SK-N-SH (cell line): ENCODE data around the gene AKR1E2. TPM values are rescaled to one million over a fixed set of nuclear protein-coding genes. Genes with fewer than 3 reads are reported as not detected.

Experiments used
- CTCF ChIA-PET: fragments of 300-600, 350-600 bp; formaldehyde crosslinking; extraction: SDS; loops from one replicate; lab custom pipeline; 2021; lab: Yijun Ruan, JAX
- POLR2A ChIA-PET: fragments of 350-600 bp; sonication (Branson Sonifier 250); formaldehyde crosslinking; extraction: SDS; loops from one replicate; lab custom pipeline; 2020; ENCODE audit warnings: antibody characterized with exemption, inconsistent platforms; lab: Yijun Ruan, JAX
- DNase-seq: peaks from one replicate; pipeline ENCODE4 v3.0.0; 2012
- H2AFZ ChIP-seq: fragments of 200-600 bp; sonication (generic); 2 replicates; pipeline ENCODE4 v1.8.1; 2016; ENCODE audit warnings: antibody characterized with exemption, mild to moderate bottlenecking, low read depth
- H3F3A ChIP-seq: fragments of 200-600 bp; sonication (generic); replicated peaks from 2 replicates; pipeline ENCODE3; 2016; ENCODE audit warnings: antibody characterized with exemption, mild to moderate bottlenecking; ENCODE audit not compliant: insufficient read depth
- H3K27ac ChIP-seq, 2 experiments: fragments of 200-500 bp in 1 of 2; fragments of 200-600 bp in 1 of 2; sonication (Bioruptor generic) in 1 of 2; sonication (generic), shearing (Covaris generic) in 1 of 2; 2 replicates each; pipeline versions ENCODE4 v1.5.1 to v1.6.1; 2014 to 2016; ENCODE audit warnings: low read depth in 2 of 2, inconsistent platforms in 1 of 2, low read length in 1 of 2, mild to moderate bottlenecking in 1 of 2, mixed read lengths in 1 of 2
- H3K27me3 ChIP-seq: fragments of 200-600 bp; sonication (generic), shearing (Covaris generic); 2 replicates; pipeline ENCODE4 v1.6.1; 2016; ENCODE audit warnings: mixed run types; ENCODE audit not compliant: insufficient read depth
- H3K36me3 ChIP-seq, 2 experiments: fragments of 200-500 bp in 1 of 2; fragments of 200-600 bp in 1 of 2; sonication (Bioruptor generic) in 1 of 2; sonication (generic) in 1 of 2; replicated peaks in 1 of 2; 2 replicates each; pipeline versions ENCODE3 to v1.5.1; 2014 to 2016; ENCODE audit warnings: low read length in 1 of 2, mild to moderate bottlenecking in 1 of 2; ENCODE audit not compliant: insufficient read depth in 2 of 2, control insufficient read depth in 1 of 2
- H3K4me1 ChIP-seq, 2 experiments: fragments of 200-500 bp in 1 of 2; fragments of 200-600 bp in 1 of 2; sonication (Bioruptor generic) in 1 of 2; sonication (generic), shearing (Covaris generic) in 1 of 2; 2 replicates each; pipeline versions ENCODE4 v1.5.1 to v1.6.1; 2014 to 2016; ENCODE audit warnings: low read depth in 1 of 2, low read length in 1 of 2, mixed run types in 1 of 2; ENCODE audit not compliant: insufficient read depth in 2 of 2, control insufficient read depth in 1 of 2
- H3K4me2 ChIP-seq: fragments of 200-600 bp; sonication (generic), shearing (Covaris generic); 2 replicates; pipeline ENCODE4 v1.6.1; 2017; ENCODE audit warnings: mixed run types
- H3K4me3 ChIP-seq, 2 experiments: fragments of 200-500 bp in 1 of 2; fragments of 200-600 bp in 1 of 2; sonication (Bioruptor generic) in 1 of 2; sonication (generic), shearing (Covaris generic) in 1 of 2; 2 replicates each; pipeline versions ENCODE4 v1.5.1 to v1.8.1; 2014 to 2016; ENCODE audit warnings: low read depth in 2 of 2, inconsistent platforms in 1 of 2, low read length in 1 of 2, mild to moderate bottlenecking in 1 of 2, mixed read lengths in 1 of 2, moderate library complexity in 1 of 2
- H3K79me2 ChIP-seq: fragments of 200-600 bp; sonication (generic); 2 replicates; pipeline ENCODE4 v1.8.1; 2017; ENCODE audit warnings: mild to moderate bottlenecking; ENCODE audit not compliant: insufficient read depth
- H3K9ac ChIP-seq: fragments of 200-600 bp; sonication (generic); 2 replicates; pipeline ENCODE4 v1.6.1; 2017; ENCODE audit warnings: mixed run types
- H3K9me2 ChIP-seq: fragments of 200-600 bp; sonication (generic); 2 replicates; pipeline ENCODE4 v1.6.1; 2017; ENCODE audit warnings: mixed run types
- H3K9me3 ChIP-seq: fragments of 200-600 bp; sonication (generic); 2 replicates; pipeline ENCODE4 v1.6.1; 2017; ENCODE audit warnings: mixed run types, mild to moderate bottlenecking, moderate library complexity
- H4K20me1 ChIP-seq: fragments of 200-600 bp; sonication (generic); 2 replicates; pipeline ENCODE4 v1.6.1; 2017; ENCODE audit warnings: mild to moderate bottlenecking, mixed run types; ENCODE audit not compliant: insufficient read depth
- ELF1 ChIP-seq: IDR thresholded peaks from 2 replicates; pipeline ENCODE4 v1.4.0; 2012
- FOSL2 ChIP-seq: IDR thresholded peaks from 2 replicates; pipeline ENCODE4 v1.4.0; 2012; ENCODE audit warnings: low read depth, mild to moderate bottlenecking, moderate library complexity, borderline replicate concordance
- FOXJ3 ChIP-seq: sonication (generic); formaldehyde crosslinking; IDR thresholded peaks from 2 replicates; pipeline ENCODE4 v1.5.1; 2020; ENCODE audit warnings: mild to moderate bottlenecking, missing genetic modification reagents
- FOXM1 ChIP-seq: IDR thresholded peaks from 2 replicates; pipeline ENCODE4 v1.4.0; 2012; ENCODE audit warnings: low read depth, mild to moderate bottlenecking
- GATA2 ChIP-seq: sonication (generic); formaldehyde crosslinking; IDR thresholded peaks from 2 replicates; pipeline ENCODE4 v1.5.0; 2020; ENCODE audit warnings: mild to moderate bottlenecking, missing genetic modification reagents
- MEF2A ChIP-seq: IDR thresholded peaks from 2 replicates; pipeline ENCODE4 v1.4.0; 2012; ENCODE audit warnings: low read depth, borderline replicate concordance
- MXI1 ChIP-seq: IDR thresholded peaks from 2 replicates; pipeline ENCODE4 v1.6.1; 2012; ENCODE audit warnings: mild to moderate bottlenecking, low read depth, low read length, improper control_type of control experiment
- NFIC ChIP-seq: IDR thresholded peaks from 2 replicates; pipeline ENCODE4 v1.4.0; 2012; ENCODE audit warnings: borderline replicate concordance
- NRF1 ChIP-seq: IDR thresholded peaks from 2 replicates; pipeline ENCODE4 v1.6.1; 2012; ENCODE audit warnings: low read depth, mild to moderate bottlenecking, low read length
- POLR2AphosphoS5 ChIP-seq: IDR thresholded peaks from 2 replicates; pipeline ENCODE4 v1.6.1; 2012; ENCODE audit warnings: low read depth, low read length
- RAD21 ChIP-seq: IDR thresholded peaks from 2 replicates; pipeline ENCODE4 v1.6.1; 2012; ENCODE audit warnings: mild to moderate bottlenecking, low read length
- RXRA ChIP-seq: IDR thresholded peaks from 2 replicates; pipeline ENCODE4 v1.4.0; 2012; ENCODE audit warnings: low read depth, mild to moderate bottlenecking, borderline replicate concordance
- SMC3 ChIP-seq: IDR thresholded peaks from 2 replicates; pipeline ENCODE4 v1.6.1; 2012; ENCODE audit warnings: low read depth, low read length, improper control_type of control experiment
- TAF1 ChIP-seq: IDR thresholded peaks from 2 replicates; pipeline ENCODE4 v1.6.1; 2012; ENCODE audit warnings: low read depth, mild to moderate bottlenecking, low read length, moderate library complexity, borderline replicate concordance
- TCF12 ChIP-seq: IDR thresholded peaks from 2 replicates; pipeline ENCODE4 v1.4.0; 2012
- TEAD4 ChIP-seq: IDR thresholded peaks from 2 replicates; pipeline ENCODE4 v1.4.0; 2012; ENCODE audit warnings: mild to moderate bottlenecking, borderline replicate concordance; ENCODE audit not compliant: insufficient read depth
- WGBS: methylation state at CpG from one replicate; pipeline ENCODE4 v1.1.6; 2017; ENCODE audit warnings: low lambda C conversion rate; 5-methylcytosine and 5-hydroxymethylcytosine counted together
- polyA plus RNA-seq, 3 experiments: library from polyadenylated mRNA; depleted of rRNA; stranded (reverse); fragments of >200 nt; gene quantifications; 2 replicates each; pipeline ENCODE4 v1.2.3, GENCODE V29; 2012
- TF ChIP-seq, protein P1 (sequence below): IDR thresholded peaks from 2 replicates; pipeline ENCODE4 v1.4.0; 2012; ENCODE audit warnings: low read depth, borderline replicate concordance
- TF ChIP-seq, protein P2 (sequence below): IDR thresholded peaks from 2 replicates; pipeline ENCODE4 v1.4.0; 2012; ENCODE audit warnings: low read depth, borderline replicate concordance
- TF ChIP-seq, protein P3 (sequence below): fragments of 150-350 bp; IDR thresholded peaks from 2 replicates; pipeline ENCODE4 v1.6.1; 2016; ENCODE audit warnings: mild to moderate bottlenecking, low read depth, low read length
- TF ChIP-seq, protein P4 (sequence below): IDR thresholded peaks from 2 replicates; pipeline ENCODE4 v1.6.1; 2012; ENCODE audit warnings: mild to moderate bottlenecking, low read depth, low read length, moderate library complexity
- TF ChIP-seq, protein P5 (sequence below): IDR thresholded peaks from 2 replicates; pipeline ENCODE4; 2012
- TF ChIP-seq, protein P6 (sequence below): IDR thresholded peaks from 2 replicates; pipeline ENCODE4 v1.4.0; 2012; ENCODE audit warnings: low read depth
- TF ChIP-seq, protein P7 (sequence below): fragments of 150-350 bp; IDR thresholded peaks from 2 replicates; pipeline ENCODE4 v1.6.1; 2017; ENCODE audit warnings: antibody characterized with exemption, low read length, low read depth, borderline replicate concordance

The AKR1E2 gene
- polyA plus RNA-seq, 1 of the 3 experiments (the other 2 are of a cell fraction) = 5.8 TPM

DNA sequence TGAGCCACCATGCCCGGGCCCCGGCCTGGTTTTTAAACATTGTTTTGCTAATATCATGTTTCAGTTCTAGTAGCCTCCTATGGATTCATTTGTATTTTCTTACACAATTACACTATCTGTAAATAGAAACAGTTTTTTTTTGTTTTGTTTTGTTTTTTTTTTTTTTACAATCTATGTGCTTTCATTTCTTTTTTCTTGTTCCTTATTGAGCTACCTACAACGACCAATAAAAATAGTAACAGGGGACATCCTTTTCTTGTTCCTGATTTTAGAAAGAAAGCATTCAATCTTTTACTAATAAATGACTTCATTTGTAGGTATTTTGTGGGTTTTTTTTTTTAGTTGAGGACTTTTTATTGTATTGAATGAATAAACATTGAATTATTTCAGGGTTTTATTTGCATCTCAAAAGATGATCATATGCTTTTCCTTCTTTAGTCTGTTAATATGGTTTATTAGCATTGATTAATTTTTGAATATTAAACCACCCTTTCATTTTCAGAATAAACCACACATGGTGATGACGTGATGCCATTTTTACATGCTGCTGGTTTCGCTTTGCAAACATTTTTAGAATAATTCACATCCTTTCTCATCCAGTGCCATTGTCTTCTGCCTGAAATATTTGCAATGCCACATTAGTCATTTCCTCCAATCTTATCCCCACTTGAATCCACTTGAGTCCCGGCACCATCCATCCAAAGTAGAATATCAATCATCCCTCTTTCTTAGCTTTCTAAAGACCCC is 18.1 kb upstream of the AKR1E2 start:
- Histone ChIP-seq H3F3A (peaks cover 50% of the 10 kb centered on the region), H3K9me3 (no peaks in the 10 kb centered on the region), H3K27ac (peak overlapping the region in 1 of 2 experiments; percentile 95; a peak in 3 of 4 replicates), H3K4me1 (peaks cover 0 to 37% of the 10 kb centered on the region in 2 experiments; a peak in 2 of 4 replicates), H2AFZ (peak overlapping the region; percentile 74; the same call in 1 of the 2 replicates), H3K4me2 (peak overlapping the region; percentile 58; the same call in 1 of the 2 replicates), H3K9ac (peak overlapping the region; percentile 67), H3K9me2 (no peaks in the 10 kb centered on the region), H3K79me2 (no peaks in the 10 kb centered on the region), H3K36me3 (no peaks in the 10 kb centered on the region), H4K20me1 (no peaks in the 10 kb centered on the region), H3K4me3 (no peak overlapping the region; a peak in 1 of 4 replicates), H3K27me3 (no peaks in the 10 kb centered on the region)
- ChIA-PET CTCF (interaction anchor here (0.9 kb wide), 1 partner anchor 41 kb away, joined by 3 read pairs; no protein-coding TSS in a partner anchor), POLR2A (no interaction called here)
- 36% methylated on average over 6 of the region's 6 CpGs for WGBS
- DNase-seq = no peak
- TF ChIP-seq, protein P1, sequence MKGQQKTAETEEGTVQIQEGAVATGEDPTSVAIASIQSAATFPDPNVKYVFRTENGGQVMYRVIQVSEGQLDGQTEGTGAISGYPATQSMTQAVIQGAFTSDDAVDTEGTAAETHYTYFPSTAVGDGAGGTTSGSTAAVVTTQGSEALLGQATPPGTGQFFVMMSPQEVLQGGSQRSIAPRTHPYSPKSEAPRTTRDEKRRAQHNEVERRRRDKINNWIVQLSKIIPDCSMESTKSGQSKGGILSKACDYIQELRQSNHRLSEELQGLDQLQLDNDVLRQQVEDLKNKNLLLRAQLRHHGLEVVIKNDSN = no peak
- no peak for TF ChIP-seq TAF1
- TF ChIP-seq NFIC = peak; percentile 75
- peak; percentile 47; the same call in 1 of the 2 replicates for TF ChIP-seq FOXM1
- TF ChIP-seq FOXJ3 (CRISPR knock-in tag) = no peak
- TF ChIP-seq, protein P2, sequence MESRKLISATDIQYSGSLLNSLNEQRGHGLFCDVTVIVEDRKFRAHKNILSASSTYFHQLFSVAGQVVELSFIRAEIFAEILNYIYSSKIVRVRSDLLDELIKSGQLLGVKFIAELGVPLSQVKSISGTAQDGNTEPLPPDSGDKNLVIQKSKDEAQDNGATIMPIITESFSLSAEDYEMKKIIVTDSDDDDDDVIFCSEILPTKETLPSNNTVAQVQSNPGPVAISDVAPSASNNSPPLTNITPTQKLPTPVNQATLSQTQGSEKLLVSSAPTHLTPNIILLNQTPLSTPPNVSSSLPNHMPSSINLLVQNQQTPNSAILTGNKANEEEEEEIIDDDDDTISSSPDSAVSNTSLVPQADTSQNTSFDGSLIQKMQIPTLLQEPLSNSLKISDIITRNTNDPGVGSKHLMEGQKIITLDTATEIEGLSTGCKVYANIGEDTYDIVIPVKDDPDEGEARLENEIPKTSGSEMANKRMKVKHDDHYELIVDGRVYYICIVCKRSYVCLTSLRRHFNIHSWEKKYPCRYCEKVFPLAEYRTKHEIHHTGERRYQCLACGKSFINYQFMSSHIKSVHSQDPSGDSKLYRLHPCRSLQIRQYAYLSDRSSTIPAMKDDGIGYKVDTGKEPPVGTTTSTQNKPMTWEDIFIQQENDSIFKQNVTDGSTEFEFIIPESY = peak; percentile 71
- peak; percentile 97 for TF ChIP-seq TEAD4
- TF ChIP-seq SMC3 = no peak
- no peak for TF ChIP-seq ELF1
- TF ChIP-seq, protein P3, sequence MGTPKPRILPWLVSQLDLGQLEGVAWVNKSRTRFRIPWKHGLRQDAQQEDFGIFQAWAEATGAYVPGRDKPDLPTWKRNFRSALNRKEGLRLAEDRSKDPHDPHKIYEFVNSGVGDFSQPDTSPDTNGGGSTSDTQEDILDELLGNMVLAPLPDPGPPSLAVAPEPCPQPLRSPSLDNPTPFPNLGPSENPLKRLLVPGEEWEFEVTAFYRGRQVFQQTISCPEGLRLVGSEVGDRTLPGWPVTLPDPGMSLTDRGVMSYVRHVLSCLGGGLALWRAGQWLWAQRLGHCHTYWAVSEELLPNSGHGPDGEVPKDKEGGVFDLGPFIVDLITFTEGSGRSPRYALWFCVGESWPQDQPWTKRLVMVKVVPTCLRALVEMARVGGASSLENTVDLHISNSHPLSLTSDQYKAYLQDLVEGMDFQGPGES = no peak
- TF ChIP-seq RXRA = peak; percentile 9; the same call in 1 of the 2 replicates
- no peak for TF ChIP-seq RAD21
- TF ChIP-seq, protein P4, sequence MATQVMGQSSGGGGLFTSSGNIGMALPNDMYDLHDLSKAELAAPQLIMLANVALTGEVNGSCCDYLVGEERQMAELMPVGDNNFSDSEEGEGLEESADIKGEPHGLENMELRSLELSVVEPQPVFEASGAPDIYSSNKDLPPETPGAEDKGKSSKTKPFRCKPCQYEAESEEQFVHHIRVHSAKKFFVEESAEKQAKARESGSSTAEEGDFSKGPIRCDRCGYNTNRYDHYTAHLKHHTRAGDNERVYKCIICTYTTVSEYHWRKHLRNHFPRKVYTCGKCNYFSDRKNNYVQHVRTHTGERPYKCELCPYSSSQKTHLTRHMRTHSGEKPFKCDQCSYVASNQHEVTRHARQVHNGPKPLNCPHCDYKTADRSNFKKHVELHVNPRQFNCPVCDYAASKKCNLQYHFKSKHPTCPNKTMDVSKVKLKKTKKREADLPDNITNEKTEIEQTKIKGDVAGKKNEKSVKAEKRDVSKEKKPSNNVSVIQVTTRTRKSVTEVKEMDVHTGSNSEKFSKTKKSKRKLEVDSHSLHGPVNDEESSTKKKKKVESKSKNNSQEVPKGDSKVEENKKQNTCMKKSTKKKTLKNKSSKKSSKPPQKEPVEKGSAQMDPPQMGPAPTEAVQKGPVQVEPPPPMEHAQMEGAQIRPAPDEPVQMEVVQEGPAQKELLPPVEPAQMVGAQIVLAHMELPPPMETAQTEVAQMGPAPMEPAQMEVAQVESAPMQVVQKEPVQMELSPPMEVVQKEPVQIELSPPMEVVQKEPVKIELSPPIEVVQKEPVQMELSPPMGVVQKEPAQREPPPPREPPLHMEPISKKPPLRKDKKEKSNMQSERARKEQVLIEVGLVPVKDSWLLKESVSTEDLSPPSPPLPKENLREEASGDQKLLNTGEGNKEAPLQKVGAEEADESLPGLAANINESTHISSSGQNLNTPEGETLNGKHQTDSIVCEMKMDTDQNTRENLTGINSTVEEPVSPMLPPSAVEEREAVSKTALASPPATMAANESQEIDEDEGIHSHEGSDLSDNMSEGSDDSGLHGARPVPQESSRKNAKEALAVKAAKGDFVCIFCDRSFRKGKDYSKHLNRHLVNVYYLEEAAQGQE = no peak
- TF ChIP-seq TCF12 = peak; percentile 83
- peak; percentile 91; the same call in 1 of the 2 replicates for TF ChIP-seq FOSL2
- TF ChIP-seq, protein P5, sequence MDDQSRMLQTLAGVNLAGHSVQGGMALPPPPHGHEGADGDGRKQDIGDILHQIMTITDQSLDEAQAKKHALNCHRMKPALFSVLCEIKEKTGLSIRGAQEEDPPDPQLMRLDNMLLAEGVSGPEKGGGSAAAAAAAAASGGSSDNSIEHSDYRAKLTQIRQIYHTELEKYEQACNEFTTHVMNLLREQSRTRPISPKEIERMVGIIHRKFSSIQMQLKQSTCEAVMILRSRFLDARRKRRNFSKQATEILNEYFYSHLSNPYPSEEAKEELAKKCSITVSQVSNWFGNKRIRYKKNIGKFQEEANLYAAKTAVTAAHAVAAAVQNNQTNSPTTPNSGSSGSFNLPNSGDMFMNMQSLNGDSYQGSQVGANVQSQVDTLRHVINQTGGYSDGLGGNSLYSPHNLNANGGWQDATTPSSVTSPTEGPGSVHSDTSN = peak; percentile 89
- no peak for TF ChIP-seq MEF2A
- TF ChIP-seq, protein P6, sequence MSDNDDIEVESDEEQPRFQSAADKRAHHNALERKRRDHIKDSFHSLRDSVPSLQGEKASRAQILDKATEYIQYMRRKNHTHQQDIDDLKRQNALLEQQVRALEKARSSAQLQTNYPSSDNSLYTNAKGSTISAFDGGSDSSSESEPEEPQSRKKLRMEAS = no peak
- no peak for TF ChIP-seq NRF1
- TF ChIP-seq, protein P7, sequence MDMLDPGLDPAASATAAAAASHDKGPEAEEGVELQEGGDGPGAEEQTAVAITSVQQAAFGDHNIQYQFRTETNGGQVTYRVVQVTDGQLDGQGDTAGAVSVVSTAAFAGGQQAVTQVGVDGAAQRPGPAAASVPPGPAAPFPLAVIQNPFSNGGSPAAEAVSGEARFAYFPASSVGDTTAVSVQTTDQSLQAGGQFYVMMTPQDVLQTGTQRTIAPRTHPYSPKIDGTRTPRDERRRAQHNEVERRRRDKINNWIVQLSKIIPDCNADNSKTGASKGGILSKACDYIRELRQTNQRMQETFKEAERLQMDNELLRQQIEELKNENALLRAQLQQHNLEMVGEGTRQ = no peak
- TF ChIP-seq GATA2 = no peak
- TF ChIP-seq MXI1 = no peak
- TF ChIP-seq POLR2AphosphoS5 = peak; percentile 72; the same call in 1 of the 2 replicates
